GM19372 (cell line): ENCODE results near the gene LRIG2.
A peak's percentile ranks its signal among the peaks of the same experiment; 100 is the strongest.
"Not testable (repeated sequence)": the region's sequence is repeated elsewhere in the genome, so short reads cannot be mapped to it uniquely, and the experiment has no call there.

Experiments
- ATAC-seq: cut with Tn5 transposase; IDR thresholded peaks from one replicate; pipeline ENCODE4 v1.9.1; 2021; ENCODE audit warnings: mild to moderate bottlenecking, low read depth, moderate library complexity; ENCODE audit not compliant: unreplicated experiment

Gene LRIG2

DNA sequence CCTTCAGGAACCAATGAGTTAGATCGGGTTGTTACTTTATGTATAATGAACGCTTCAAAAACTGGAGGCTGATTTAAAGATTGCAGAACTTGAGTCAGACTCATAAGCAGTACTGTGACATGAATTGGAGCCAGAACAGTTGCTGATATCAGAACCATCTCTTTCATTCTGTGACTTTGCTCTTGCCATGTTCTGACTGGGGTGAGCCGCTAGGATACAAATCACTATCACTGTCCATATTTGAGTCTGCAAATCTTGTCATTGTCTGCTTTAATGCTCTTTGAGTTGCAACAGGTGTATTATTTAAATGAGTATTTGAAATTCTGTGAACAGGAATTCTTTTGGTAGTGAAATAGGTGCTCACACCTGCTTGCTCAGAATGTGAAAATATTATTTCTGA is 52.5 kb downstream of the LRIG2 start:
- ATAC-seq = no peak

DNA sequence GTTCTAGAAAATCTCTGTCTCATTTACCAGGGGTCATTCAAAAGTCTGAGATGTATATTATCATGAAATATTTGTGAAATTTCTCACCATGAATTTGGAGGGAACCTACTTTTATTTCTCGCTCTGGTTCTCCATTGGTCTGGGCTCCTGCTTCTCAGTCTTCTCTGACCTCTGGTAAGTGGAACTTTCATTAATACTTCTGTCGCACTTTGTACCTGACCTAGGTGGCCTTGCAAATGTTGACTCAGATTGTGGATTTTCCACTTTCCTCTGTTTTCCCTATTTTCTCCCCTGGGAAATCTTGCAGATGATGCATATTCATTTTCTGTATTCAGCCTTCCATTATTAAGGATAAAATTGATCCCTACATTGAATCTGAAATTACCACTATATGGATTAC is 53.2 kb downstream of the LRIG2 start:
- no peak for ATAC-seq

DNA sequence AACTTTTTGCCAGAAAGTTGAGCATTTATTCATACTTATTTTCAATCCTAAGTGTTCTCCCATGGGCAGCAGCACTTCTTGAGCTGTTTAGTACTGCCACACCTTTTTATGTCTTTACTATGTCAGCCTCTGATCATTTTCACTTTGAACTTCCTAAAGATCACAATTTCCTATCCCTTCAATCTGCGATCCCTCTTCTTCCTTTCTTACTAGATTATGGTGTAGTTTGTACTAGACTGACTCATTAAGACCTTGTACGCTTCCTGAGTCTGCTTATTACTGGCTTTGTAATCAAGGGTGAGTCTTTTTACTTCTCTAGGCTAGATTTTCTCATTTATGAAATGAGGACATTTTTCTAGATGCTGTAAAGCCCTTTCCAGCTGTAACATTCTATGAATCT is 55.1 kb downstream of the LRIG2 start:
- no peak for ATAC-seq

DNA sequence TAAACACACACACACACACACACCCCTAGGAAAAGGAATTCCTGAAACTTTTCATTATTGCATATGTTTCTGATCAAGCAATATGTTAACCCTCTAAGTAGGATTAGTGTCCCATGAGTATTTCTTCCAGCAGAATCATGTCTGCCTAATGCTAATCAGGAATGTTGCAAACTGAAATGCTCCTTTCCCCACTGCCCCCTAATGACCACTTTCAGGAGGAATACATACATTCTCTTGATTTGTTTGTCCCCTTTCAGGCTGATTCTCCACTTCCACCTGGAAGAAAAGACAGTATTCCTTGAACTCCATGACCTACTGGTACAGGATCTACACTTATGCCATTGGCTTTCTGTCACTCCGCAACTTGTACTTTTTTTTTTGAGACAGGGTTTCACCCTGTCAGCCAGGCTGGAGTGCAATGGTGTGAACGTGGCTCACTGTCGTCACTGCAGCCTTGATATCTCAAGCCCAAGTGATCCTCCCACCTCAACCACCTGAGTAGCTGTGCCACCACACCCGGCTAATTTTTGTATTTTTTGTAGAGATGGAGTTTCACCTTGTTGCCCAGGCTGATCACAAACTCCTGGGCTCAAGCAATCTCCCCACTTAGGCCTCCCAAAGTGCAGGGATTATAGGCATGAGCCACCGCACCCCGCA is 56.7 kb downstream of the LRIG2 start:
- ATAC-seq = no peak

DNA sequence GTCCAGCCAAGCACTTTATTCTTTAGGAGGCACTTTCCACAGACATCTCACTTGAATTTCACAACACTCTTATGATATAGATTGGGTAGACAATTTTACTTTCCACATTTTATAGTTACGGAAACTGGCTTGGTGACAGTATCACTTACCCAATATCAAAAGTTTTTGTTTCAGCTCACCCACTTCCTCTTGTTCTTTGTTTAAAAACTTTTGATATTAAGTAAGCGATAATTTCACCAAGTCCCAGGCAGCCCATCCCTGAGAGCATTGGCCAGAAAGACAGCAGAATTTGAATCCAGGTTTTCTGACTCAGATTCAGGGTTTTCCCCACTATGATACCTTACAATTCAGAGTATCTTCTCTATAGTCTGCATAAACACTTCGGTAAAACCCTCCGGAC is 60.0 kb downstream of the LRIG2 start:
- ATAC-seq = no peak

DNA sequence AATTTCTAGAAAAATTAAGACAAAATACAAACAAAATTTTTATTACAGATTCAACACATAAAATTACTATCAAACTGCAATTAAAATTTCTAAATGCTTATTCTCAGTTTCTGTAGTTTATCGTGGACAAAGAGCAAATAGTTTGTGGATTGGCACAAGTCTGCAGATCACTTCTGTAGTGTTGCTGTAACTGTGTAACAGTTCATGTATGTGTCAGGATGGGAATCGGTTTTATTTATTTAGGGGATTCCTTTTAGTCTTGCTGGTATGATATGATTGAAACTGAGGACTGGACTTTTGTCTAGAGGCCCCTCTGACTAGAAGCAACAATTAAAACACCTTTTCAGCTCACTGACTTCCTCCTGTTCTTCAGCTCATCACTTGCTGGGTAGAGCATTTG is 60.8 kb downstream of the LRIG2 start:
- ATAC-seq = no peak

DNA sequence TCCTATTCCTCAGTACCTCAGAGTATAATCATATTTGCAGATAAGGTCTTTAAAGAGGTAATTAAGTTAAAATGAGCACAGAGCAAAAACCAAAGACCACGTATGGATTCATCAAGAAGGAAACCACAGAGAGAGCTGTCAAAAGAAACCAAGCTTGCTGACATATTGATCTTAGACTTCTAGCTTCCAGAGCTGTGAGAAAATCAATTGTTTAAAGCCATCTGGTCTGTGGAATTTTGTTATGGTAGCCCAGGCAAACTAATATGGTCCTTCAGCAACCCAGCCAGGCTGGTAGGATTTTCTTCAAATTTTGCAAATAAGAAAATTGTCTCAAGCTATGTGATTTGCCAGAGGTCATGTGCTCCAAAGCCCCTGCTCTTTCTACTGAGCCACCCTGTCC is 62.5 kb downstream of the LRIG2 start:
- no peak for ATAC-seq

DNA sequence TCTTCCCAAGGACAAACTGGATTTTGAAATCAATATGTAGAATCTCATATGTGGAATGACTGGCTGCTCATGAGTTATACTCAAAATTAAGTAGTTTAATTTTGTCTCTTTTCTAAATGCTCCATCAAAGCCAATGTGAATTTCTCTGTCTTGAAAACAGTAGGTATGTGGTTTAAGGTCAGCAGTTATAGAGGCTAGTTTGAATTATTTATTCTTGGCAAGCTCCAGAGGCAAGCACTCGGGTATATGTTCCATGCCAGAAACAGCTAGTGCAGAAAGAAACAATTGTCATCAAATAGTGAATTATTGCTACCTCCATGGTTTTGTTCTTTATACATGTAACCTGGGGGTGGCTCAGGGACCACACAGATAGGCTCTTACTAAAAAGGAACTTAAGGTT is 63.5 kb downstream of the LRIG2 start:
- ATAC-seq = no peak

DNA sequence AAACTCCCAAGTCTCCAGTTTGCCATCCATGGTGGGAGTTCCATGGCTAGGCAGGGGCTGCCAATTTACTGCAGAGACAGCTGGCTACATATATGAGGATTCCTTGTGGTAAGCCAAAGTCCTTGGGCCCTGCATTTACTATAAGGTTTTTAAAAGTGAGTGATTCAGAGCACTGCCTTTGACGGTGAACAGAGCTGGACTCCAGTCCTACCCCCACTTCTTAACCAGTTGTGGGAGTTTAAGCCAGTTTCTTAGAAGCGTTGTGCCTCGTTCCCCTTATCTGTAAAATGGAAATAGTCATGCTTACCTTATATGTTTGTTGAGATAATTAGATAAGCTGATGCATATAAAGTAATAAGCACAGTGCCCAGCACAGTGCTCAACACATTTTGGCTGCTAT is 64.6 kb downstream of the LRIG2 start:
- ATAC-seq = no peak

DNA sequence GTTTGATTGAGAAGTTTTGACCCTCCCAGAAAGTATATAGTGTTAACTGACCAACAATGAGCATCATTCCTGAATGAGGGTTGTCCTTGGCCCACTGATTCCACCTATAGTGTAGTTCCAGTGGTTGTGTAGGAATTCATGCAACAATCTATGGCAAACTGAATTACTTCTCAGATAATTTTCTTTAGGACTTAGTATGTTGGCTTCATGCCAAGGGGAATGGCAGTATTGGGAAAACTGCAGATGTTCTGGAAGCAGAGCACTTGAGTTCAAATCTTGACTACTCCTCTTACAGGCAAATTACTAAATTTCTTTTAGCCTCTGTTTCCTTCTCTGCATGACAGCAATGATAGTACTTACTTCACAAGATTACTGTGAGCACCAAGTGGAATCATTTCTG is 65.8 kb downstream of the LRIG2 start:
- no peak for ATAC-seq

DNA sequence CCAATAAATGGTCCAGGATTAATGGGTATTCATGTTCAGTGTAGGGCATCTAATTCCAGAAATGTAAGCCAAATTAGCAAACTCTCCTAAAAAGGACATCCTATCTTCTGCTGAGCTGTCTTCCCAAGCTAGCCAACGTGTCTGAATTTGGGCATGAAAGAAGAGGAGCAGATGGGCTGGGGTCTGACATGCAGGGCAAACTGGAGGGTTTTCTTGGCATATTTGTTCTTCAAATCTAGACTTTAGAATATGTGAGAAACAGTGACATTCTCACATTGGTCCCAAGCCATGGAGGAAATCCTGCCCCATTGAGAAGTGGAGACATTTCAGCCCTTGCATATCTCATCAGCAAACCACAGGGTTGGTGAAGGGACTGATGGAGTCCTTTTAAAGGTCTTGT is 67.2 kb downstream of the LRIG2 start:
- no peak for ATAC-seq

DNA sequence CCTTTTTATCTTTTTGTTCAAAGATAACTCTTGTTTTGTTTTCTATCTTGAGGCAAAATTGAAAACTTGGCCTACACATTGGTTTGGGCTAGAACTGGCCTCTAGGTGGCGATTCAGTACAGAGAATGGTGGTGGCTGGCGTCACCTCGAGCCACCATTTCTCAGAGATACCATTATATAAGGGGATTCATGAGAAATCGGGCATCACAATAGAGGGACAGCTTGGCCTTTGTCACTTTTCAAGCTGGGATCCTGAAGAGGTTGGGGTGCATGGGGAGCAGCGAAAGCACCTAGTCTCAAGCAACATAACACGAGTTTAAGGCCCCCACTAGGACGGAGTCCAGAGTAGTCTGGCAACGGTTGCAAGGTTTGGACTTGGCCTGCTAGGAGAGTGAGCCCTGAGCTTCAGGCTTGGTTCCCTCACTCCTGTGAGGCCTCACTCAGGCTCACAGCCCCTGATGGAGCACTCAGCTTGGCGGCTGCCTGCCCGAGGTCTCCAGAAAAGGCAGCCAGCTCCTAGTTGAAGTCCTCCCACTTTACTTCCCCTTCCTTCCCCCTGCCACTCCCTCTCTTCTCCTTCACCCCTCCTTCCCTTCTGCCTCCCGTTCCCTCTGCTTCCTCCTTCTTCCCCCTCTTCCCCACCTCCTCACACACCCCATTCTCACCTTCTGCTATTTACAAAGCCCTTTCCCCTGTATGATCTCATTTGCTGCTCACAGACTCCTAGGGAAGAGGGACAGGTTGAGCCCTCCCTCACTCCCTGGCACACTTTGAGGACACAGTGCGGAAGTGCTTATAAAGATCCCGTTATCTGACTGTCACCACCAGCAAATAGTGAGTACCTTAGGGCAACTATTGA is 67.8 kb downstream of the LRIG2 start:
- peak; percentile 74 for ATAC-seq

DNA sequence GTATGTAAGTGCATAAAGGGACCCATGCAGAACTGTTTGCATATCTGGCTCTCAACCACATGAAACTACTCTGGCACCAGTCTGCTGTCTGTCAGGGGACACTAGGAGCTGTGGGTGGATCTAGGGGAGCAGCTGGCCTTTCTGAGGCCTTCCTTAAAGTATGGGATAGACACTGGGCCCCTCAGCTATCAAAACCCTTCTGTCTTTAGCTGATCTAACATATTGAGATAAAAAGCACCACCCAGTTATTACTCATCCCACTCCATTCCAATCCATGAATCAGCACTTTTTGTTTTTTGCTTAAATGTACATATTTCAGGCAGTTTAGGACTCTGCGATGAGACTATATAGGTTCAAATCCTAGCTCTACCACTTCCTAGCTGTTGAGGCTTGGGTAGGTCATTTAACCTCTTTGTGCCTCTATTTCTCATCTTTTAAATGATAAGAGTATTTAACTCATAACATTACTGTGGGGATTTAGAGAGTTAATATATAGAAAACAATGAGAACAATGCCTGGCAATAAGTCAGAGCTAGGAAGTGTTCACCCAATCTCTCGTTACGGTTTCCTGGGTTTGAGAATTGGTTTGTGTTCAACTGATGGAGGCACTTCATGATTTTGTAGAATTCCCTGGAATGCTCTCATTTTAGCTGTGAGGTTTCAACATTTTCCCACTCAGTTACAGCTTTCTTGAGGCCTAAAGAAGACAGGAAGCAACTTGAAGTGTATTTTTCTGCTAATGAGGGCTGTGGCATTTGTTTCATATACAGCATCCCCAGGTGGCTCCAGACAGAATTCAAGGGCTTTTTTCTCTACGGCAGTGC is 68.9 kb downstream of the LRIG2 start:
- no peak for ATAC-seq

DNA sequence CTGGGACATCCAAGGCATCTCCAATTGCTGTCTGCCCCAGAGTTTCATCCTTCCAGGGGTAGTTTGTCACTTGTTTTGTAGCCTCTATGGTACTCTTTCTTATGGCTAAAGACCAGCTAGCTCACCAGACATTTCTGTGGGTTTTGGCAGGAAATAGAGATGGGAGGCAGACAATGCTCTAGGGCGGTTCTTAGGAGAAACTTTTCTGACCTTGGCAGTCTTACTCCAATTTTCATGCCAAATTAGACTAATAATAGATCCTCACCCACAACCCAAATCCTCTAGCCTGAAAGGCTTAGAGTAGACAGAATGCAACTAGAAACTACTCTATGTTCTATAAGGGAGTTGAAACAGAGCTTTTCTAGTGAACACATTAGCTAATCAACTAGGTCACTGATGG is 69.8 kb downstream of the LRIG2 start:
- ATAC-seq = no peak

DNA sequence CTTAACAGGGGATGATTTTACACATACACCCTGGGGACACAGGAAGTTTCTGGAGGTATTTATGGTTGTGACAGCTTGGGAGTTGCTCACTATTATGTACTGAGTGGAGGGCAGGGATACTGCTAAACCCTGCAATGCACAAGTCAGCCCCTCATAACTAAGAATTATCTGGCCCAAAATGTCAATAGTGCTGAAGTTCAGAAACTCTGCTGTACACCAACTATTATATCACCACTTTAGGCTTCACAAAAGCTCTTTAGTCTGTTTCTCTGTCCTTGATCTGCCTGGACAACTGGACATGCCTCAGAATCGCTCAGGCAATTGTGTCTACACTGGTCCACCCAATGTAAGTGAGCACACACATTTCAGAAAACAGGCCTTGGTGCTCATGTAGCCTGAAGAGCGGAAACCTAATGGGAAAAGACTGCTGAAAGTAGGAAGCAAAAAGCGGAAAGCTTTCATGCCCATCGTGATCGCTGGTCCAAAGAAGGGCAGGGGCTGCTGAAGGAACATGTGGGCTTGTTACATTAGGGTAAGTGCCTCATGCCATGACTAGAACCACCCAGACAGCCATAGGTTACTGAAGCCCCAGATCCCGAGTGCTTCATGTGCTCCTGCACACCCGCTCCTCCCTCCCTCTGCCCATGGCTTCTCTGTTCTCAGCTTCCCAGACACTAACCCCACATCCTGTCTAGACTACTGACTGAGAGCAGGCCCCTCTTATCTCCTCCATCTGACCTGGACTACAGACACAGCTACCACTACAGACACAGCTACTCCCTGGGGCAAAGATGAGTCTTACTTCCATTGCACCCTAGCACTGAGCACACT is 73.5 kb downstream of the LRIG2 start:
- ATAC-seq = no peak

DNA sequence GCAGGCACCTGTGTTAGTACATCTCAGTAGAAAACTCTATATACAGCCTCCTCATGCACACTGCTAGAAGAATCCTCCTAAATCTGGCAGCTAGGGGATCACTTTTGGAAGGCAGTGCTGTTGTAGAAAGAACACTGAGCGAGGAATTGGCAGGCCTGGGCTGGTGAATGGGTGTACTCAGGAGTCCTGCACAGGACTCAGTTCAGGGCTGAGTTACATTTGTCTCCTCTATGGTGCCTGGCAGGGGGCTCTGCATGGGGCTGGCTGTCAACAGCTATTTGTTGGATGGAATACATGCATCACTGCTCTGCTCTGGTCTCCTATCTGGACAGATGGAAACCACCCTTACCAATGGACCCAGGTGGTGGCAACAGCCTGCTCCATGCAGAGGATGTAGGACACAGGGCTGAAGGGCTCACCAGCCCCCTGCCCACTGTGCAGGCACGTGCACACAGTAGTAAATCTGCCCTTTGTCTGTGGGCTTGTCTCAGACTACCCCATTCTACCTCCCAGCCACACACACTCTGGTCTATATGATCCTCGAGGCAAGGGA is 74.2 kb downstream of the LRIG2 start:
- ATAC-seq = no peak

DNA sequence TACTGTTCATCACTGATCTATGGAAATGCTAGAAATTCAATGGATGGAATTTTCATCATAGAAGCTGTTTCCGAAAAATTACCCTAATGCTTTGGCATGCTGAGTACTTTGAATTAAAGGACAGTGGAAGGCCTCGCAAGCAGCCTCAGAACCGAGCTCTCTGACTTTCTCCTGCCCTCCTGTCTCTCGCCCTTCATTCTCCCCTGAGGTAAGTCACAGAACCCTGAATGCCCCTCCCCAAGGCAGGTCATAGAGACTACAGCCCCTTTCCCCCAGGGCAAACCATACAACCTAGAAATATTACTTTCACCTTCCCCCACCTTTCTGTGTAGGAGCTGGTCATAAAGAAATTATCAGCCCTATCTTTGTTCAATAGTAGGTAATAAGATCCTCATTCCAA is 74.8 kb downstream of the LRIG2 start:
- no peak for ATAC-seq

DNA sequence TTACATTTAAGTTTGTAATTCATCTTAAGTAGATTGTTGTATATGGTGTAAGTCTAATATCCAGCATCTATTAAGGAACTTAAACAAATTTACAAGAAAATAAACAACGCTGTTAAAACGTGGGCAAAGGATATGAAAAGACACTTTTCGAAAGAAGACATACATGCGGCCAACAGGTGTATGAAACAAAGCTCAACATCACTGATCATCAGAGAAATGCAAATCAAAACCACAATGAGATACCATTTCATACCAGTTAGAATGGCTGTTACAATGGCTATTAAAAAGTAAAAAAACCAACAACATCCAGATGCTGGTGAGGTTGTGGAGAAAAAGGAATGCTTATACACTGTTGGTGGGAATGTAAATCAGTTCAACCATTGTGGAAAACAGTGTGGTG is 77.5 kb downstream of the LRIG2 start:
- ATAC-seq = not testable (repeated sequence)

DNA sequence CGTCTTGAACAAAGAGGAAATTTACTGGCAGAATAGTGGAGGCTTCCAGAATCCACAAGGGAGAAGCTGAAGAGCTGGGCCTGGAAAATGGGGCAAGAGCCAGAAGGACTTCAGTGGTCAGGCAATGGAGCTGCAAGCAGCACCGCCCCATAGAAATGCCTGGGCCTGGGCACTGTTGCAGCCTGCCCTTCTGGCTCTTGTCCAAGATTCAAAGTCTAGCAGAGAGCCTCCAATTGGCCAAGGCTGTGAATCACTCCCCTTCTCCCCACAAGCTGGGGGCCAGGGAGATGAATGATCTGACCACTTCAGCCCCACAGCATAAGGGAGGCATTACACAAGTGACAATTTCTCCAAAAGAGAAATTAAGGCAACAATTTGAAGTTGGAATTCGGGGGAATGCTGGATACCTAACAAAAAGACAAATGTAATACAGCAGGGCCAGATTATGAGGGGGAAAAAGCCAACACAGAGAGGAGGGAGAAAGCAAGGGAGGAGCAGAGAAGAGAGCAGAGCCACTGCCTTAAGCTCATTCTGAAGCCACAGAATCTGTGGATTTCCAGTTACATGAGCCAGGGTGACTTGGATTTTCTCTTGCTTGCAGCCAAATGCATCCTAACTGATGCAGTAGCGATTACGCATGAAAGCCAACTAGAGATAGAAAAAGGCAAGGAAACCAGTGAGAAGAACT is 80.3 kb downstream of the LRIG2 start:
- ATAC-seq = no peak

DNA sequence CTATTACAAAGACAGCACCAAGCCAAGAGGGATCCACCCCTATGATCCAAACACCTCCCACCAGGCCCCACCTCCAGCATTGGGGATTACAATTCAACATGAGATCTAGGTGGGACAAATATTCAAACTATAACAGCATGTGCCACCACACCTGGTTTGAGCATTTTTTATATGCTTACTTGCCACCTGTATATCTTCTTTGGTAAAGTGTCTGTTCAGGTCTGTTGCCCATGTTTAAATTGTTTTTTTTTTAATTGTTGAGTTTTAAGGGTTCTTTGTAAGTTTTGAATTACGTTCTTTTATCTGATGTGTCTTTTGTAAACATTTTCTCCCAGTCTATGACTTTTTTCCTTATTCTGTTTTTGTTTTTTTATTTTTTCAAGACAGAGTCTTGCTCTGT is 83.4 kb downstream of the LRIG2 start:
- ATAC-seq = no peak
